KOPT-K1 (cell line): ENCODE data around the gene DNAJA1.

Experiments
- H3K27ac ChIP-seq: fragments of 200-600 bp; sonication (generic); 2 replicates; pipeline ENCODE4 v1.5.1; 2016; ENCODE audit warnings: antibody characterized with exemption, mild to moderate bottlenecking, low read depth, low read length; ENCODE audit not compliant: poor library complexity, severe bottlenecking
- H3K36me3 ChIP-seq: fragments of 200-600 bp; sonication (generic); 2 replicates; pipeline ENCODE4 v1.5.1; 2017; ENCODE audit warnings: antibody characterized with exemption, mild to moderate bottlenecking, low read length, moderate library complexity; ENCODE audit not compliant: insufficient read depth
- H3K9me3 ChIP-seq: fragments of 200-600 bp; sonication (generic); 2 replicates; pipeline ENCODE4 v1.5.1; 2017; ENCODE audit warnings: antibody characterized with exemption, low read length, mild to moderate bottlenecking; ENCODE audit not compliant: insufficient read depth, poor library complexity, severe bottlenecking

The DNAJA1 gene

DNA sequence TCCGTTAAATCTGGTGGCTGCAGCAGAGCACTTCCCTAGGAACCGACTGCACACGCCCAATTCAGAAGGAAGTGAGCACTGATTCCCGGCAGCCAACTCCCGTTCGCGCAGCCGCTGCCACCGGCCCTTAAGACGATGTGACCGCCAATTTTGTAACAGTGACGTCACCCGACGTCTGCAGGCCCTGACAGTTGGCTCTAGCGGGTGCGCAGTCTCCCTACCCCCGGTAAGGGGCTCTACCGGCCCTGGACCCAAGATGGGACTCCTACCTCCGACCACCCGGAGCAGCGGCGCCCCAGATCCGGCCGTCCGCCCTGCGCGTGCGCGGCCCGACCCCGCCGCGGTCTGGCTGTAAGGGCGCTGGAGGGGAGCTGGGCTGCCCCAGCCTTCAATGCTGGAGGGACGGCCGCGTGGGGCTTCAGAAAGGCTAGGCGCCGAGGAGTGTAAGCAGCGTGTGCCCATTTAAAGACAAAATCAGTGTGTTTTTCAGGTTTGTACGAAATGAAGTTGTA, 19.1 kb downstream of the DNAJA1 start:
- Histone ChIP-seq H3K9me3 (no peaks in the 10 kb centered on the region), H3K36me3 (peaks cover 89% of the 10 kb centered on the region), H3K27ac (peak overlapping the region; percentile 24)

DNA sequence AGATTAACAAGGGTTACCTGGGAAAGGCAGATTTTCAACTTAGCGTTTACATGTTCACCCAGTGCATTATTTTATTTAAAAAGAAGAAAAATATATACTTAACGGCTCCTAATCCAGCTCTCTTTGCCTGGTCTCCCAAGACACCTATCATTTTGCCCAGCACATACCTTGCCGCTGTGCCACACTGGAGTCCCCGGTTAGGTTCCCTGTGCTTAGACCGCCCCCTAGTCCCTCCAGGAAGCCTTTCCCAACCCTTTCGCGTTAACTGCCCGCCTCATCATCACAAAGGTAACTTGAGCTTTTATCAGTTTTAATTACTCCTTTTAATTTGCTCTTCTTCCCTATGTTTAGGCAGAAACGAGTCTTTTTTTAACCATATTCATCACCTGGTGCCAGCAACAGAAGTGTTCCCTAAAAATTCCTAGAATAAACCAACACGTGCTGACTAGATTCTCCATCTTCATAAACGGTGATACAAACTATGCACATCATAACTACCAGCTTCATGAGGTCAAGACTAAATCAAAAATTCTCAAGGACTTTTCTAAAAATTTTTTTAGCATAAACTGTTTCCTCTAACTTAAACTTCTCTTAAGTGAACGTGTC, 19.7 kb downstream of the DNAJA1 start:
- peaks cover 89% of the 10 kb centered on the region for H3K36me3 ChIP-seq
- H3K9me3 ChIP-seq: no peaks in the 10 kb centered on the region
- H3K27ac ChIP-seq: peak overlapping the region; percentile 24

DNA sequence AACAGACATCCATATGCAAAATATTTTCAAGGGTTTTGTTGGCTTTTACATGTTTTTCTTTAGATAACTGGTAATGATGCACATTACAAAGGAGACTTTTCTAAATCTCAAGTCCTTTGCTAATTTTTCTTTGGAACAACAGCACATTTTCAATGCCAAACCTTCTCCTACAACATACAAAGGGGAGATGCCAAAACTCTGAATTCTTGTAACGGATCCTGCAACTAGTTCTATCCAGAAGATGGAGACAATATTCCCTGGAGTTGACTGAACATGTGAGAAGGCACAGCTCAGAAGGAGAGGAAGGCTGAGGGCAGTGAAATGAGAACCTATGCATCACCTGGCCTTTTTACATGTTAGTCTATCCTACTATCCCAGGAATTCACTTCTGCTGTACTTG, 21.0 kb downstream of the DNAJA1 start:
- Histone ChIP-seq H3K9me3 (no peaks in the 10 kb centered on the region), H3K27ac (no peak overlapping the region), H3K36me3 (peaks cover 85% of the 10 kb centered on the region)

DNA sequence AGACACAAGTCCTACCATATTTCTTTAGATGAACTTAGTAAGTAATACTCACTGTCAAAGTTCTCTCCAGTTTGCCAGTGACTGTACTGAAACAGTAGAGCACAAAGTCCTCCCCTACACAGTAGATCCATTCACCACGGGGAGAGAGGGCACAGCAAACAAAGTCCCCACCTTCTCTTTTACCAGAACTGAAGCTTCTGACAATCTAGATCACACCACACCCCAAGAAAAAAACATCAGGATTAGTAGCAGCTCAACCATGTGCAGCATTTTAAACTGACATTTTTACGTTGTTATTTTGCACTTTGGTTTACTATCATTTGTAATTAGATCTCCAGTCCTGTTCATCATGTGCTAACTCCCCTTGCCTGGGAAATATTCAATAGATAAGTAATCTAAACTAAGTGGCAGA, 23.0 kb downstream of the DNAJA1 start:
- Histone ChIP-seq H3K9me3 (no peaks in the 10 kb centered on the region), H3K36me3 (peaks cover 93% of the 10 kb centered on the region), H3K27ac (no peak overlapping the region)

DNA sequence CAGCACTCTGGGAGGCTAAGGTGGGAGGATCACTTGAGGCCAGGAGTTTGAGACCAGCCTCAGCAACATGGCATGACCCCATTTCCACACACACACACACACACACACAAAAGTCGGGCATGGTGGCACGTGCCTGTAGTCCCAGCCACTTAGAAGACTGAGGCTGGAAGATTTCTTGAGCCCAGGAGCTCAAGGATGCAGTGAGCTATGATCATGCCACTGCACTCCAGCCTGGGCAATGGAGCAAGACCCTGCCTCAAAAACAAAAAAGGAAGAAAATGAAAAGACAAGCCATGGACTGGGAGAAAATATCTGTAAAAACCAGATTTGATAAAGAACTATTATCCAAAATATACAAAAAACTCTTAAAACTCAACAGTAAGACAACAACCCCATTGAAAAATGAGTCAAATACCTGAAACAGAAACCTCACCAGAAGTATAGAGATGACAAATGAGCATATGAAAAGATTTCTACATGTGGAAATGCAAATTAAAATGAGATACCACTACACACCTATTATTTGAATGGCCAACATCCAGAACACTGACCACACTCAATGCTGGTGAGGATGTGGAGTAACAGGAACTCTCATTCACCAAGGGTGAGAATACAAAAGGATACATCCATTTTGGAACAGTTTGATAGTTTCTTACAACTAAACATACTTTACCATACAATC, 24.7 kb downstream of the DNAJA1 start:
- H3K9me3 ChIP-seq: no peaks in the 10 kb centered on the region
- H3K36me3 ChIP-seq: peaks cover 93% of the 10 kb centered on the region
- no peak overlapping the region for H3K27ac ChIP-seq

DNA sequence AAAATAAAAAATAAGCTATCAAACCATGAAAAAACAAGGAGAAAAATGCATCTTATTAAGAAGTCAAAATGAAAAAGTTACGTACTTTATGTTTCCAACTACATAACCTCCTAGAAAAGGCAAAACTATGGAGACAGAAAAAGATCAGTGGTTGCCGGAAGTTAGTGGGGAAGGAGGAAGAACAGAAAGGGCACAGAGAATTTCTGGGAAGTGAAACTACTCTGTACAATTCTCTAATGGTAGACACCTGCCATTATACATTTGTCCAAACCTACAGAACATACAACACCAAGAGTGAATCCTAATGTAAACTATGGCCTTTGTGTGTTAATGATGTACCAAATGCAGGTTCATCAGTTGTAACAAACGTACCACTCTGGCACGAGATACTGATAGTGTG, 26.1 kb downstream of the DNAJA1 start:
- Histone ChIP-seq H3K9me3 (no peaks in the 10 kb centered on the region), H3K36me3 (peaks cover 95% of the 10 kb centered on the region), H3K27ac (no peak overlapping the region)

DNA sequence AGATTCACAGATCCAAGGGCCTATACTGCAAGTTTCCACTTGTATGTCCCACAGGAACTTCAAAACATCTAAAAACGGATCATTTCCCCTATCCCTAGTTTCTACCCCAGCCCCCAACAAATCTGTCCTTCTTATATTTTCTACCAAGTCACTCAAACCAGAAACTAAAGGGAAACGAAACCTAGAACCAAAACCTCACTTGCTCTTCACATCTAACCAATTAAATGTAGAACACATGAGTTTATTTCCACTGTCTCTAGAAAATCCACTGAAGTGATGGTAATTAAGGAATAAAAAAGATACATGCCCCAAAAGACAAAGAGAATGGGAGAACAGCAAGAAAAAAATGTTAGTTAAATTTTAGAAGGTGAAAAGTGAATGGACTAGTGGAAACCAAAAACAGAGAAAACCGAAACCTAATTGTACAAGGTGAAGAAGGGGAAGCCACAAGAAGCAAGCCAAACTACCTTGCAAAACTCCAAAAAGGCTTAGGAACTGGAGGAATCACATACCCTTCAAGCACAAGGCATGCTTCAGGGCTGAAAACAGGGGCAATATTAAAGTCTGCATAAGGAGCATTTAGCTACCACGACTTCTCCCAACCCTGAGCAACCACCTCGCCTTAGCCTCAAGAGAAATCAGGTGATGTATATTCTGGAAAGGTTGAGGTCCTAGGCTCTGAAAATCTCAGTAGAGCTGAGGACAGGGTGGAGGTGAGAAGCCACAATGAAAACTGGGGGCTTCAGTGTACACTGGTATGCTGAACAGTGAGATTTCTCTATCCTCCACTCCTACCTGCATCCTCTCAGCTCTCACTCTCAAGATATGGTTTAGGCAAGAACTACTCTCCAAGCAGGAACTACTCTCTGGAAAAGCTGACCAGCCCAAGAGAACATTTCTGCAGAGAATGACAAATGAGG, 40.3 kb downstream of the DNAJA1 start:
- Histone ChIP-seq H3K9me3 (no peaks in the 10 kb centered on the region), H3K36me3 (peaks cover 98% of the 10 kb centered on the region), H3K27ac (no peak overlapping the region)

DNA sequence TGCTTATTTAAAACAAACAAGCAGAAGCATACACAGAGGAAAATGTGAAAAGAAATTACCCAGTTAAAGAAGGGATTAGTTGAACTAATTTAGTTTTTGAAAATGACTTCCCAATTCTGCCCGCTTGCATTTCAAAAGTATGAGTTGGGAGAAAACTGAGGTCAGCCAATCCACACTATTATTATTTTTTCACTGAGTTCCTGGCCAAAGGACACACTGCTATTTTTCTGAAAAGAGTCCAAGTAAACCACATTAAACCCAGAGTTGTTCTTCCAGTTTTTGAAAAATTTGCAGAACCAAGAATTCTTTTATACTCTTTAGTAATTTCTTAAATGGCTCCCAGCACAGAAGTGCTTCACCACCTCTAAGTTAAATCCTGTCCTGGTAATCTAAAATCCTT, 43.9 kb downstream of the DNAJA1 start:
- H3K9me3 ChIP-seq: no peaks in the 10 kb centered on the region
- H3K27ac ChIP-seq: no peak overlapping the region
- peaks cover 97% of the 10 kb centered on the region for H3K36me3 ChIP-seq

DNA sequence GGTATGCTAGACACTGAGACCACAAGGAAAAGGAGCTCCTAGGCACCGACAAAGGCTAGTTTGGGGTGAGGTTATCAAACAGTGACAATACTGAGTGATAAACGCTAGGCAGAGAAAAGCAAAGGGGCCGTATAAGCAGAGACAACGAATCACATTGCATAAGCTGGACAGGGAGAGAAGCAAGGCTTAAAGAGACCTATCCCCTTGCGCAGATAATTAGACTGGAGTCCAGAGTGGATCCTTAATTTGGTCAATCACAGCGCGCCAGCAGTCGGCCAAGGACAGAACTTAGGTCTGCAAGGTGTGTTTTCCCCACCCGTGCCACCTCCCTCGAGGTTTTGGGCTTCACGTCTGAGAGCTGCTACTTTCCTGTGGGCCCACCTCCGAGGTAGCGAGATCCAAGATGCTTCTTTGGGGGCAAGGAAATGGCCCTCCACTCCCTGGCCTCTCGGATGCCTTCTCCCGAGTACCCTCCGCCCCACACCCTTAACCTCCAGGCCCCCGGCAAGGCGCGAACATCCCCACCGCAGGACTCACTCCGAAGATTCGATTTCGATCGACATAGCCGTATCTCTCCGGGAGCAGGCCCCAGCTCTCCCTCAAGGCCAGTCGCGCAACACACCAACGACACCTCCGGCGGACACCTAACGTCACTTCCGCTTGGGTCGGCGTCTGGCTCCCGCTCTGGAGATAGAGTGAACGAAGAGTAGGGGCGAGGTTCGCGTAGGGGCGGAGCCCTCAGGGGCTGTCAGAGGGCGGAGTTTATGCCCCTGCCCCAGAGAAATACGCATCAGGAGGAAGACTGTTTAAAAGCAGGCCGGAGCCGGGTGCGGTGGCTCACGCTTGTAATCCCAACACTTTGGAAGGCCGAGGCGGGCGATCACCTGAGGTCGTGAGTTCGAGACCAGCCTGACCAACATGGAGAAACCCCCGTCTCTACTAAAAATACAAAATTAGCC, 51.3 kb downstream of the DNAJA1 start, which contains the start of gene SMU1:
SMU1 (minus strand) TSS at position 629 of the 959 bp plus-strand sequence; CDS start at position 563, 66 bp downstream.
- H3K9me3 ChIP-seq: no peaks in the 10 kb centered on the region
- H3K27ac ChIP-seq: peak within 1 kb of the TSS; percentile 65
- H3K36me3 ChIP-seq: peaks cover 35% of the 10 kb centered on the region

DNA sequence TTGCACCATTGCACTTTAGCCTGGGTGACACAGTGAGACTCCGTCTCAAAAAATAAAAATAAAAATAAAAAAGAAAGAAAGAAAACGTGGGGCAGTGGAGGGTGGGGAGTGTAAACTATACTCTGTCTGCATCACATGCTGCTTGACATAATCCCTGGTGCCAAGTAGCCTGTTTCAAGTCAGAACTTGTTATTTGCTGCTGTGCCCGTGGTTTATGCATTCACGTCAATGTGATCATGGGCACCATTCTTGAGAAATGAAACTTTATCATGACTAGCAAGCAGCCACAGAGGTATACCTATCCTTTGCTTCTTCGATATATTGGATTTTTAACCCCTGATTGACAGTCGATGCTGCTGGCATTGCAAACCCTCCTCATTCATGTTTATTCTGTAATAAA, 55.5 kb downstream of the DNAJA1 start:
- H3K36me3 ChIP-seq: no peaks in the 10 kb centered on the region
- no peaks in the 10 kb centered on the region for H3K9me3 ChIP-seq
- H3K27ac ChIP-seq: peak overlapping the region; percentile 34

DNA sequence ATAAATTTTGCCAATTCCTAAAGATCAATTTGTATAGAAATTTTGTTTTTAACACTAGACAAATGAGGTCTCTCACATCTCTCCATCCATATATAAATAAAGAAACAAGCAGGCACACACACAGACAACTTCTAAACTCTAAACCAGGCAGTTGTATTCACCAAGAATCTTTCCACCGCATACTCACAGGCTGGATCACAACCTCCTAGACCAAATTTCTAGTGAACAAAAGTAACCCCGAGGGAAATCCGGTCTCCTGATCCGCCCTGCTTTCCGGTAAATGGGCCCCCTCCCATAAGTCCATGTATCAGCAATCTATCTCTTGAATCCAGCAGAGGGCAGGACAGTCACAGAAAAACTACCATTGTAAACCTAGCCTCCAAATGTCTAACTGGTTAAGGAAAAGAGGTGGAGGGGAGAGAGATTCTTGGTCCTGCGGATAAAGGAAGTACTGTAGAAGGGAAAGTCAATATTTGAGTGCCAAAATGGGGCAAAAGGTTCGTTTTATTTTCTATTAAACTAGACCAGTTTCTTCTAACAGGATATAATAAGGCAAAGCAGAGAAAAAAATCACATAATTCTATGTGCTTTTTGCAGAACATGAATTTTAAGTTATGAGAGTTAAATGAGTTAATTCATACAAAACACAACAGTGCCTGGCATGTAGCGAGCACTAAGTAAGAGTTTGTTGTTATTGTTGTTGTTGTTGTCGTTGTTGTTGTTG, 56.2 kb downstream of the DNAJA1 start:
- peak overlapping the region; percentile 34 for H3K27ac ChIP-seq
- no peaks in the 10 kb centered on the region for H3K9me3 ChIP-seq
- H3K36me3 ChIP-seq: no peaks in the 10 kb centered on the region

DNA sequence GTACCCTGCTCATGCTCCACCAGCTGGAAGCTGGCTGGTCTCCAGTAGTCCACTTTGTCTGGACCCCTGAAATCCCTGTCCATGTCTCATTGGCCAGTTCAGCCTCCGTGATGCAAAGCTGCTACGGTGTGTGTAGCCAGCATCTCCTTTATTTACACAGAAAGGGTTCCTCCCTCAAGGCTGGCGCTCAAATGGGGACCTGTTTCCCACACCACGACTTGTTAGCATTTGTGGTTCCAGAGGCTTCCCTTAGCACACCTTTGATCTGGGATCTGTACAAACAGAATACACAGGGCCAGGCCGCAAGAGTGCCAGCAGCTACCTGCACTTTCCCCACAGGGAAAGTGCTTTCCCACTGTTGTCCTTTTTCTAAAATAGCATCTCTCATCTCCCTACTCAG, 57.1 kb downstream of the DNAJA1 start:
- Histone ChIP-seq H3K27ac (no peak overlapping the region), H3K36me3 (no peaks in the 10 kb centered on the region), H3K9me3 (no peaks in the 10 kb centered on the region)

DNA sequence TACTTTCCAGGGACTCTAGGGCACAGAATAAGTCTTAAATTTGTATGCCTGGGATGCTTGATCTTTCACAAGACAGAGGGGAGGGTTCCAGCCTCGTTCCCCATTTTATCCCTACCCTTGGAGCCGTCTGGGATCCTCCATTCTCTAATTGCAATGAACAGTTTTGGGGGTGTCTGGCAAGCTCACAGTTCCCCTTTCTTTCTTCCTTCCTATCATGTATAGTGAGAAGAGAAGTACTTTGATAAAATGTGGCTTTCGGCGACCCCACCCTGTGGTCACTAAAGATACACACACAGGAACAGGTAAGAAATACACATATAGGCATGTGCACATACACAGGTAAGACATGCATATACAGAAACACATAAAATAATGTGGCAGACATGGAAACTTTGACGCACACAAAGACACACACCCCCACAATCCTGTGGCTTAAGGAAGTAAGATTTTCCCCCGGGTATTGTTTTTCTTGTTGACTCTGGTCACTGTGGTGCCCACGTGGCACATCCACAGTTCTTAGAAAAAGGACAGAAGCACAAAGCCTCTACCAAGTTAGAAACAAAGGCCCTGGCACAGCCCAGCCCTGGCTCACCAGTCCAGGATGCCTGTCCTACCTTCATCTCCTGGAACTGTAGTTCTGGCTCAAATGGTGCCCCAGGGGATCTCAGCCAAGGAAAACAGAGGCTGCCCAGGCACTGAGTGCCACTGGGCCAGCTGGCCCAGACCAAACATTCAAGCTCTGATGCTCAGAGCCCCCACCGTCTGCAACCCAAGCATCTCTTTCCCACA, 57.7 kb downstream of the DNAJA1 start:
- H3K36me3 ChIP-seq: no peaks in the 10 kb centered on the region

More for the DNA sequence above, 57.7 kb downstream of the DNAJA1 start:
- H3K9me3 ChIP-seq: no peaks in the 10 kb centered on the region
- H3K27ac ChIP-seq: no peak overlapping the region
